GM18873 (cell line): Measurements from ENCODE around the gene KRTAP29-1.

ENCODE experiments used
- ATAC-seq: cut with Tn5 transposase; IDR thresholded peaks from one replicate; pipeline ENCODE4 v1.9.1; 2021; ENCODE audit warnings: mild to moderate bottlenecking, moderate library complexity, moderate number of reproducible peaks; ENCODE audit not compliant: unreplicated experiment, low FRiP score

KRTAP29-1 gene

GRCh38 chr17:41254861-41255260 lies 47.8 kb downstream of the KRTAP29-1 start:
- no peak for ATAC-seq
